SK-N-SH treated with all-trans-retinoic acid at 6 μM for 48 hours (cell line): ENCODE data around the gene SPATS2L.

ENCODE experiments used
- ATAC-seq: fragments of 200-7000 bp; cut with Tn5 transposase; 3 replicates; pipeline ENCODE4 v1.9.1; 2020; ENCODE audit warnings: mild to moderate bottlenecking, moderate library complexity
- ARNTL ChIP-seq: fragments of 450-650 bp; formaldehyde crosslinking; IDR thresholded peaks from 2 replicates; pipeline ENCODE4 v1.5.0; 2020; ENCODE audit warnings: low read depth, mild to moderate bottlenecking, moderate library complexity, borderline replicate concordance
- CREB5 ChIP-seq: fragments of 250-450 bp; sonication (Bioruptor Pico); IDR thresholded peaks from 2 replicates; pipeline ENCODE4 v1.5.1; 2020; ENCODE audit warnings: low read depth, mild to moderate bottlenecking, moderate library complexity
- CSDC2 ChIP-seq: fragments of 250-450 bp; sonication (Bioruptor Pico); IDR thresholded peaks from 2 replicates; pipeline ENCODE4 v1.5.0; 2020; ENCODE audit warnings: mild to moderate bottlenecking, moderate library complexity
- ESRRG ChIP-seq: fragments of 250-450 bp; sonication (Bioruptor Pico); IDR thresholded peaks from 2 replicates; pipeline ENCODE4 v1.6.1; 2021; ENCODE audit warnings: mild to moderate bottlenecking
- GLIS3 ChIP-seq: fragments of 250-450 bp; sonication (Bioruptor Pico); IDR thresholded peaks from 2 replicates; pipeline ENCODE4 v1.5.0; 2020; ENCODE audit warnings: mild to moderate bottlenecking, moderate library complexity
- OSR1 ChIP-seq: fragments of 250-450 bp; sonication (Bioruptor Pico); IDR thresholded peaks from 2 replicates; pipeline ENCODE4 v1.8.0; 2022; ENCODE audit warnings: moderate library complexity, mild to moderate bottlenecking, inconsistent platforms
- PPARA ChIP-seq: fragments of 250-450 bp; sonication (Bioruptor Pico); IDR thresholded peaks from 2 replicates; pipeline ENCODE4 v1.5.0; 2020; ENCODE audit warnings: mild to moderate bottlenecking, borderline replicate concordance
- RARB ChIP-seq: fragments of 250-450 bp; sonication (Bioruptor Pico); IDR thresholded peaks from 2 replicates; pipeline ENCODE4 v1.8.0; 2021; ENCODE audit warnings: mild to moderate bottlenecking, moderate library complexity
- SNAI2 ChIP-seq: fragments of 250-450 bp; sonication (Bioruptor Pico); IDR thresholded peaks from 2 replicates; pipeline ENCODE4 v1.5.0; 2020; ENCODE audit warnings: mild to moderate bottlenecking, moderate library complexity
- TCF4 ChIP-seq: fragments of 250-450 bp; sonication (Bioruptor Pico); IDR thresholded peaks from 2 replicates; pipeline ENCODE4 v1.8.0; 2021; ENCODE audit warnings: mild to moderate bottlenecking, moderate library complexity, borderline replicate concordance
- TOX ChIP-seq: fragments of 250-450 bp; sonication (Bioruptor Pico); IDR thresholded peaks from 2 replicates; pipeline ENCODE4 v1.8.0; 2021; ENCODE audit warnings: mild to moderate bottlenecking, moderate library complexity, borderline replicate concordance
- ZC3H10 ChIP-seq: fragments of 250-450 bp; sonication (Bioruptor Pico); IDR thresholded peaks from 2 replicates; pipeline ENCODE4 v1.5.1; 2021; ENCODE audit warnings: mild to moderate bottlenecking, moderate library complexity
- ZFP3 ChIP-seq: fragments of 250-450 bp; sonication (Bioruptor Pico); IDR thresholded peaks from 2 replicates; pipeline ENCODE4 v1.5.0; 2020; ENCODE audit warnings: mild to moderate bottlenecking, moderate library complexity
- ZNF565 ChIP-seq: fragments of 450-650 bp; formaldehyde crosslinking; conservative IDR thresholded peaks from 2 replicates; pipeline ENCODE4 v1.5.0; 2020; ENCODE audit warnings: low read depth, mild to moderate bottlenecking, moderate library complexity
- ZNF70 ChIP-seq: fragments of 450-650 bp; formaldehyde crosslinking; IDR thresholded peaks from 2 replicates; pipeline ENCODE4 v1.5.0; 2020; ENCODE audit warnings: mild to moderate bottlenecking, moderate library complexity
- ZNF8 ChIP-seq: fragments of 450-650 bp; formaldehyde crosslinking; IDR thresholded peaks from 2 replicates; pipeline ENCODE4 v1.5.0; 2020; ENCODE audit warnings: mild to moderate bottlenecking, moderate library complexity
- TF ChIP-seq, protein P1 (sequence below): fragments of 250-450 bp; sonication (Bioruptor Pico); IDR thresholded peaks from 2 replicates; pipeline ENCODE4 v1.8.0; 2020; ENCODE audit warnings: mild to moderate bottlenecking, moderate library complexity, borderline replicate concordance
- TF ChIP-seq, protein P2 (sequence below): fragments of 250-450 bp; sonication (Bioruptor Pico); IDR thresholded peaks from 2 replicates; pipeline ENCODE4 v1.5.0; 2020; ENCODE audit warnings: mild to moderate bottlenecking, moderate library complexity
- TF ChIP-seq, protein P3 (sequence below): fragments of 250-450 bp; sonication (Bioruptor Pico); IDR thresholded peaks from 2 replicates; pipeline ENCODE4 v1.8.0; 2021; ENCODE audit warnings: low read depth, mild to moderate bottlenecking, moderate library complexity, borderline replicate concordance
- TF ChIP-seq, protein P4 (sequence below): fragments of 250-450 bp; sonication (Bioruptor Pico); IDR thresholded peaks from 2 replicates; pipeline ENCODE4 v1.5.1; 2021; ENCODE audit warnings: mild to moderate bottlenecking, moderate library complexity

Gene SPATS2L

GRCh38 chr2:200451511-200451910 lies 145.0 kb downstream of the SPATS2L start:
- ATAC-seq: no peak

DNA sequence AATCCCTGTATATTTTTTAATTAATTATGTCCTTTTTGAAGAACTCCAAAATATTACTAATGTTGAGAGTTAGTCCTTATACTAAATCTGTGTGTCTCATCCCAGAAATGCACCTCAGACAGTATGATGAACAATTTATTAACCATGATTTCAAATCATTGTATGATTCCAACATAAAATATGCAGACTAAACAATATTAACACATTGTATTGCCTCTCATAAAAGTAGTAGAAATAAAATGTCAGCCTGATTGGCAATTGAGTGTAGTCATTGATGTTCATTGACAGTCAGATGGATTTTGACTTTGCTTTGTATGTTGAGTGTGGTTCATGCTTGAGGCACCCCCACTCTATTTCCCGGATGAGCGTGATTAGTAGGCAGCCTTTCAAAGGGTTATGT lies 145.9 kb downstream of the SPATS2L start:
- no peak for ATAC-seq
- TF ChIP-seq ZNF565 (no peak), ESRRG (no peak), ZFP3 (no peak), PPARA (CRISPR knock-in tag) (no peak), OSR1 (no peak), TOX (CRISPR knock-in tag) (no peak), ZNF70 (CRISPR knock-in tag) (no peak), ZNF8 (no peak), ZC3H10 (CRISPR knock-in tag) (no peak), ARNTL (CRISPR knock-in tag) (no peak), TCF4 (CRISPR knock-in tag) (no peak), CSDC2 (no peak), CREB5 (CRISPR knock-in tag) (no peak)
- TF ChIP-seq, protein P1, sequence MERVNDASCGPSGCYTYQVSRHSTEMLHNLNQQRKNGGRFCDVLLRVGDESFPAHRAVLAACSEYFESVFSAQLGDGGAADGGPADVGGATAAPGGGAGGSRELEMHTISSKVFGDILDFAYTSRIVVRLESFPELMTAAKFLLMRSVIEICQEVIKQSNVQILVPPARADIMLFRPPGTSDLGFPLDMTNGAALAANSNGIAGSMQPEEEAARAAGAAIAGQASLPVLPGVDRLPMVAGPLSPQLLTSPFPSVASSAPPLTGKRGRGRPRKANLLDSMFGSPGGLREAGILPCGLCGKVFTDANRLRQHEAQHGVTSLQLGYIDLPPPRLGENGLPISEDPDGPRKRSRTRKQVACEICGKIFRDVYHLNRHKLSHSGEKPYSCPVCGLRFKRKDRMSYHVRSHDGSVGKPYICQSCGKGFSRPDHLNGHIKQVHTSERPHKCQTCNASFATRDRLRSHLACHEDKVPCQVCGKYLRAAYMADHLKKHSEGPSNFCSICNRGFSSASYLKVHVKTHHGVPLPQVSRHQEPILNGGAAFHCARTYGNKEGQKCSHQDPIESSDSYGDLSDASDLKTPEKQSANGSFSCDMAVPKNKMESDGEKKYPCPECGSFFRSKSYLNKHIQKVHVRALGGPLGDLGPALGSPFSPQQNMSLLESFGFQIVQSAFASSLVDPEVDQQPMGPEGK (CRISPR knock-in tag): no peak
- TF ChIP-seq, protein P2, sequence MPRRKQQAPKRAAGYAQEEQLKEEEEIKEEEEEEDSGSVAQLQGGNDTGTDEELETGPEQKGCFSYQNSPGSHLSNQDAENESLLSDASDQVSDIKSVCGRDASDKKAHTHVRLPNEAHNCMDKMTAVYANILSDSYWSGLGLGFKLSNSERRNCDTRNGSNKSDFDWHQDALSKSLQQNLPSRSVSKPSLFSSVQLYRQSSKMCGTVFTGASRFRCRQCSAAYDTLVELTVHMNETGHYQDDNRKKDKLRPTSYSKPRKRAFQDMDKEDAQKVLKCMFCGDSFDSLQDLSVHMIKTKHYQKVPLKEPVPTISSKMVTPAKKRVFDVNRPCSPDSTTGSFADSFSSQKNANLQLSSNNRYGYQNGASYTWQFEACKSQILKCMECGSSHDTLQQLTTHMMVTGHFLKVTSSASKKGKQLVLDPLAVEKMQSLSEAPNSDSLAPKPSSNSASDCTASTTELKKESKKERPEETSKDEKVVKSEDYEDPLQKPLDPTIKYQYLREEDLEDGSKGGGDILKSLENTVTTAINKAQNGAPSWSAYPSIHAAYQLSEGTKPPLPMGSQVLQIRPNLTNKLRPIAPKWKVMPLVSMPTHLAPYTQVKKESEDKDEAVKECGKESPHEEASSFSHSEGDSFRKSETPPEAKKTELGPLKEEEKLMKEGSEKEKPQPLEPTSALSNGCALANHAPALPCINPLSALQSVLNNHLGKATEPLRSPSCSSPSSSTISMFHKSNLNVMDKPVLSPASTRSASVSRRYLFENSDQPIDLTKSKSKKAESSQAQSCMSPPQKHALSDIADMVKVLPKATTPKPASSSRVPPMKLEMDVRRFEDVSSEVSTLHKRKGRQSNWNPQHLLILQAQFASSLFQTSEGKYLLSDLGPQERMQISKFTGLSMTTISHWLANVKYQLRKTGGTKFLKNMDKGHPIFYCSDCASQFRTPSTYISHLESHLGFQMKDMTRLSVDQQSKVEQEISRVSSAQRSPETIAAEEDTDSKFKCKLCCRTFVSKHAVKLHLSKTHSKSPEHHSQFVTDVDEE (CRISPR knock-in tag): no peak
- TF ChIP-seq, protein P3, sequence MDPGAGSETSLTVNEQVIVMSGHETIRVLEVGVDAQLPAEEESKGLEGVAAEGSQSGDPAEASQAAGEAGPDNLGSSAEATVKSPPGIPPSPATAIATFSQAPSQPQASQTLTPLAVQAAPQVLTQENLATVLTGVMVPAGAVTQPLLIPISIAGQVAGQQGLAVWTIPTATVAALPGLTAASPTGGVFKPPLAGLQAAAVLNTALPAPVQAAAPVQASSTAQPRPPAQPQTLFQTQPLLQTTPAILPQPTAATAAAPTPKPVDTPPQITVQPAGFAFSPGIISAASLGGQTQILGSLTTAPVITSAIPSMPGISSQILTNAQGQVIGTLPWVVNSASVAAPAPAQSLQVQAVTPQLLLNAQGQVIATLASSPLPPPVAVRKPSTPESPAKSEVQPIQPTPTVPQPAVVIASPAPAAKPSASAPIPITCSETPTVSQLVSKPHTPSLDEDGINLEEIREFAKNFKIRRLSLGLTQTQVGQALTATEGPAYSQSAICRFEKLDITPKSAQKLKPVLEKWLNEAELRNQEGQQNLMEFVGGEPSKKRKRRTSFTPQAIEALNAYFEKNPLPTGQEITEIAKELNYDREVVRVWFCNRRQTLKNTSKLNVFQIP (CRISPR knock-in tag): no peak
- TF ChIP-seq, protein P4, sequence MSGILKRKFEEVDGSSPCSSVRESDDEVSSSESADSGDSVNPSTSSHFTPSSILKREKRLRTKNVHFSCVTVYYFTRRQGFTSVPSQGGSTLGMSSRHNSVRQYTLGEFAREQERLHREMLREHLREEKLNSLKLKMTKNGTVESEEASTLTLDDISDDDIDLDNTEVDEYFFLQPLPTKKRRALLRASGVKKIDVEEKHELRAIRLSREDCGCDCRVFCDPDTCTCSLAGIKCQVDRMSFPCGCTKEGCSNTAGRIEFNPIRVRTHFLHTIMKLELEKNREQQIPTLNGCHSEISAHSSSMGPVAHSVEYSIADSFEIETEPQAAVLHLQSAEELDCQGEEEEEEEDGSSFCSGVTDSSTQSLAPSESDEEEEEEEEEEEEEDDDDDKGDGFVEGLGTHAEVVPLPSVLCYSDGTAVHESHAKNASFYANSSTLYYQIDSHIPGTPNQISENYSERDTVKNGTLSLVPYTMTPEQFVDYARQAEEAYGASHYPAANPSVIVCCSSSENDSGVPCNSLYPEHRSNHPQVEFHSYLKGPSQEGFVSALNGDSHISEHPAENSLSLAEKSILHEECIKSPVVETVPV: no peak

More at GRCh38 chr2:200451511-200451910, 145.0 kb downstream of the SPATS2L start:
- no peak for TF ChIP-seq ARNTL (CRISPR knock-in tag)
- no peak for TF ChIP-seq OSR1
- no peak for TF ChIP-seq TCF4 (CRISPR knock-in tag)
- TF ChIP-seq CREB5 (CRISPR knock-in tag): no peak
- no peak for TF ChIP-seq CSDC2
- no peak for TF ChIP-seq SNAI2
- no peak for TF ChIP-seq RARB (CRISPR knock-in tag)
- TF ChIP-seq GLIS3 (CRISPR knock-in tag): no peak
- no peak for TF ChIP-seq ZNF70 (CRISPR knock-in tag)
- no peak for TF ChIP-seq TOX (CRISPR knock-in tag)
- TF ChIP-seq ESRRG: no peak
